DMS114 treated with DMSO at 0.1 percent for 48 hours (cell line): ENCODE results near the gene RRAGD.
A peak's percentile ranks its signal among the peaks of the same experiment; 100 is the strongest.

Source experiments
- DNase-seq: peaks from one replicate; lab custom pipeline; 2025; ENCODE audit not compliant: unreplicated experiment; lab: John Stamatoyannopoulos, UW

The RRAGD gene, protein sequence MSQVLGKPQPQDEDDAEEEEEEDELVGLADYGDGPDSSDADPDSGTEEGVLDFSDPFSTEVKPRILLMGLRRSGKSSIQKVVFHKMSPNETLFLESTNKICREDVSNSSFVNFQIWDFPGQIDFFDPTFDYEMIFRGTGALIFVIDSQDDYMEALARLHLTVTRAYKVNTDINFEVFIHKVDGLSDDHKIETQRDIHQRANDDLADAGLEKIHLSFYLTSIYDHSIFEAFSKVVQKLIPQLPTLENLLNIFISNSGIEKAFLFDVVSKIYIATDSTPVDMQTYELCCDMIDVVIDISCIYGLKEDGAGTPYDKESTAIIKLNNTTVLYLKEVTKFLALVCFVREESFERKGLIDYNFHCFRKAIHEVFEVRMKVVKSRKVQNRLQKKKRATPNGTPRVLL

DNA sequence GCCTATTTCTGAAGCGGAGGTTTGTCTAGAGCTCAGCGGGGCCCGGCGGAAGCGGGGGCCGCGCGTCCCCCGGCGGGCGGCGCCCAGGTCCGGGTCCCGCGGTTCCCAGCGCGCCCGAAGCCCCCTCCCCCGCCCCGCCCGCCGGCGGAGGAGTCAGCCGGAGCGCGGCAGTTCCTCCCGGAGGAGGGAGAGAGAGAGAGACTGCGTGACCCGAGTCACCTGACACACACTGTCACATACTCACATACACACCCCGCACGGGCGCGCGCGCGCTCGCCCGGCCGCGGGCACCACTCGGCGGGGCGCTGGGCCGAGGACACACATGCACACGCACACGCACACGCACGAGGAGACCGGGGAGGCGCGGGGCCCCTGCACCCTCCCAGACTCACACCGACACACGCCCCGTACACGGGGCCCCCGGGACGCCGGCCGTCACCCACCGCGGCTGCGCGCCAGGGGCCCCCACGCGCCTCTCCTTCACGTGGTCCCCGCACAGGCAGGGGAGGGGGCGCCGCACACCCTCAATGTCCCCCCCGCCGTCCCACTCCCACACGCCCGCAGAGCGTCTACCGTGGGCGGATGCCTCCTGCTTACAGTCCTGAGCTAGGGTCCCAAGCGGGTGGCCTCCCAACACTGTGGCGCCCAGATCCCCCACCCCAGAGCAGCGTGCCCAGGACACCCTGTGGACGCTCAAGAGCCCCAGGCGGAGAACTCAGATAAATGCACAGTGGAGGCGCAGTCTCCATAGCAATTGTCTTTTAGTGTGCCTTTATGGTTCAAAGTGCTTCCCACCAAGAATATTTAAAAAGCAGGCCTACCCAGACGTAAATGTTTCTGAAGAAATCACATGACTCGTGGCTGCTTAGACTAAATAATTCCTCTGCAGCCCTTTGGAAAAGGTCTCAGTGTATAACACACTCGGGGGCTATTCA lies at the start of gene RRAGD:
Gene RRAGD (minus strand): TSS at position 203 of the 935 bp plus-strand sequence. CDS start 280 bp downstream, outside the sequence.
- no peak for DNase-seq

DNA sequence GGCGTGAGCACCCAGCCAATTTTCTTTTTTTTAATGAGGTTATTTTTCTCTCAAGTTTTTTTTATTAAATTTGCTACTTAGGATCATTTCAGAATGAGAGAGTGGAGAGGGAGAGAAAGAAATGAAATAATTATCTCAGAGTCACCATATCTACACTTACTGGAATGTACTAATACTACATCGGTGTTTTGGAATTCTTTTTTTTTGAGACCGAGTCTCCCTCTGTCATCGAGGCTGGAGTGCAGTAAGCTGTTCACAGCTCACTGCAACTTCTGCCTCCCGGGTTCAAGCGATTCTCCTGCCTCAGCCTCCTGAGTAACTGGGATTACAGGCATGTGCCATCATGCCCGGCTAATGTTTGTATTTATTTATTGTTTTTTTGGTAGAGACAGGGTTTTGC lies 48.6 kb upstream of the RRAGD start:
- DNase-seq: no peak

DNA sequence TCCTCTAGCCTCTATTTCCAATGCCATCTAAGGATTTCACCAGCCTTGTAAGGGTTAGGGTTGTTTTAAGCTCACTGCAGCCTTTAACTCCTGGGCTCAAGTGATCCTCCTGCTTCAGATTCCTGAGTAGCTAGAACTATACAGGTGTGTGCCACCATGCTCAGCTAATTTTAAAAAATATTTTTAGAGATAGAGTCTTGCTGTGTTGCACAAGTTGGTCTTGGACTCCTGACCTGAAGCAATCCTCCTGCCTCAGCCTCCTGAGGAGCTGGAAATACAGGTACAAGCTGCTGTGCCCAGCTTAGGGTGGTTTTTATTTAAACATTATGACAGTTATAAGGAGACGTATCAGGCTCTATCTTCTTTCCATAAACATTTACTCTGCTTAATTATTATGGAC lies 47.4 kb upstream of the RRAGD start:
- no peak for DNase-seq

DNA sequence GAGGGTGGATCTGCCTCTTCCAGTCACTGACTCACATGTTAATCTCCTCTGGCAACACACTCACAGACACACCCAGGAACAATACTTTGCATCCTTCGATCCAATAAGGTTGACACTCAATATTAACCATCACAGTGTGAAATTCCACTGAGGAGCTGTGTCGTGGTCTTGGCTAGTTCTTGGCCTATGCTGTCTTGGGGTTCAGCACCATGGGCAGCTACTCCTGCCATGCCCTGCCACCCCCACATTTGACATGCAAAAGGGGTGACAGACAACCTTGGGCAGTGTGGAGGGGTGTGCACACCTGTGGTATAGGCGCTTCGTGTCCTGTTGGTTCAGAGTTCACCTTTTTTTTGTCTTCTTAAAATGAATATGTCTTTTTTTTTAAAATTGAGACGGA lies 46.6 kb upstream of the RRAGD start:
- no peak for DNase-seq

DNA sequence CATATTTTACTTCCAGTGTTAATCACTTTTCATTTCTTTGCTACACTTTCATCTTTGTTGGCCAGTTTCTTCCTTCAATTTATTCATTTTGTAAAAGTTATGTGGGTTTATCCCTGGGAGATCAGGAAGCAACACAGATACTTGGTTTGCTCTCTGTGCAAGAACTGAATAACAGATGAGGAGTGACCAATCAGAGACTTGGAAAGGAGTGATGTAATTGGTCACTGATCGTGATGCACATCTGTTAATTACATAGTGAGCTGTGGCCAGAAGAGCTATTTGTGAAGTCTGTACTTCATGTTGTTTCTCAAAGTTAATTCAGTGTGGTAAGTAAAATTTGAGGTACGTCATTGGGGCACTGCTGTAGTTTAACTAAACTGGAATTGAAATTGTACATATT lies 42.2 kb upstream of the RRAGD start:
- no peak for DNase-seq

DNA sequence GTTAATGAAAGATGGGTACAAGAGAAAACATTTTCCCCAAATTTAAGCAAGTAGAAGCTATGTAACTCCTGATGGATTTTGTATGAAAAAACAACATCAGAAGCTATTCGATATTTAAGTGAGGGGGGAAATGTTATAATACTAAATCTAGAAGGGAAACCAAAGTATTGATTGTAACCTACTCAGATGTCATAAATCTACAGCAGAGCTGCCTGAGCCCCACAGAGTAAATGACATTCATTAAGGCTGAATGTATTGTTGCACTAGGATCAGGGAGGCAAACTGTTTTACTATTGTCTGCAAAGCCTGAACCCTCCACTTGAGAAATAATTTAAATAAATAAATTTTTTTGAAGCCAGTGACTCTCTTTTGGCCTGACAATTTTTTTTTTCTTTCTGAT lies 40.2 kb upstream of the RRAGD start:
- no peak for DNase-seq

- no peak for DNase-seq
Observed at GRCh38 chr6:89449193-89449592, 37.1 kb upstream of the RRAGD start.

DNA sequence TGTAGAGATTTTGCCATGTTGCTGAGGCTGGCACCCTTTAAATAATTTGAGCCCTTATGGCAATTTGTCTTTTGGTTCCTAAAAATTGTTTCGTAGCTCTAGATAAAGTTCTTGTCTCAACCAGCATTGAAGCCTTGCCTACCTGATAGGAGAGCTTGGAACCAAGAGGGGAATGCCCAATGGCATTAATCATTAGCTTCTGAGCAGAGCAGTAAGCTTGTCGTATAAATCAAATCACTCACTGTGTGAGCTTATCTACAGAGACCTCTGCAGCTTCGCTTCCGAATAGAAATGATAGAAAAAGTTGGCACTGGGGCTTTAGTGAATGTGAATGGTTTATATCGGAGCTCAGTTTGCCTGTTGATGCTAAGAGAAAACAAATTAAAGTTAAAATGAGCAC lies 31.6 kb upstream of the RRAGD start:
- DNase-seq: no peak

DNA sequence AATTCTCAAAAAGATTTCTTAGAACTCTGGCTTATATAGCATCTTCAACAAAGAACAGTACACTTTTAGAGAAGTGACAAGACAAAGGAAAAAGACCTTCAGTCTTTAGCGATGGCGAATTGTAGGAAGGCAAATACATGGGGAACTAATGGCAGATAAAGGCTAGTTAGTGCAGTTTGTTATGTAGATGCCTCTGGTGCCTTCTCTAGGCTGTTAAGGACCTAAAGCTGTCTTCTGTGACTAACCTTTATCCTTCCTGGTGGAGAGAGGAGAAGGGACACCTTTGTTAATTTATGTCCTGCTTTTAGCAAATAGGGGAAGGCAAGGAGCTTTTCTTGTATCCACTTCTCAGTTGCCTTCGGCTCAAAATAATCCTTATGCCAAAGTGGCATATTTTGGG lies 28.1 kb upstream of the RRAGD start:
- DNase-seq: no peak

GRCh38 chr6:89439014-89439413 lies 26.9 kb upstream of the RRAGD start:
- no peak for DNase-seq

- no peak for DNase-seq
Observed at GRCh38 chr6:89438248-89438647, 26.2 kb upstream of the RRAGD start.

GRCh38 chr6:89436226-89436625 lies 24.2 kb upstream of the RRAGD start:
- DNase-seq: no peak

DNA sequence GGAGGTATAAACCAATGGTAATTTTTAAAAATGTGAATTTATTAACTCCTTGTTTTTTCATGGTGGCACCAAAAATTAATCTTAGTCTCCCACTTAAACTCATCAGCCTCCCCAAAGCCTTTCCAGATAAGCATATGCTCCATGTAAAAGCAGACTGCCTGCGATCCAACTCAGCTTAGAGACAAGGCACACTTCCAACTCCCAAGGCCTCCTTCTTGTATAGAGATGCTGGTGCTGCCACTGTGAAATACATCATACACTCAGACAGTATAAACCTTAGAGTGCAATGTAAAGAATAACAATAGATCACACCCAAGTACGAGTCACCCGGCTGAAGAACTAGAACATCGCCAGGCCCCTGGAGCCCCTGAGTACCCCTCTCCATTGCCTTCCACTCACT lies 22.9 kb upstream of the RRAGD start:
- DNase-seq: no peak

GRCh38 chr6:89434150-89434499 lies 22.1 kb upstream of the RRAGD start:
- DNase-seq: no peak

- no peak for DNase-seq
Observed at GRCh38 chr6:89433252-89434149, 21.4 kb upstream of the RRAGD start.

- peak; percentile 7 for DNase-seq
Observed at GRCh38 chr6:89432875-89433251, 20.8 kb upstream of the RRAGD start, which contains the start of gene ANKRD6. TSS of gene ANKRD6 (plus strand) at chr6:89433152. CDS start at chr6:89566977, 133,825 bp downstream.

GRCh38 chr6:89430201-89430962 lies 18.3 kb upstream of the RRAGD start:
- no peak for DNase-seq

- DNase-seq: no peak
Observed at GRCh38 chr6:89416796-89417195, 4.7 kb upstream of the RRAGD start.

DNA sequence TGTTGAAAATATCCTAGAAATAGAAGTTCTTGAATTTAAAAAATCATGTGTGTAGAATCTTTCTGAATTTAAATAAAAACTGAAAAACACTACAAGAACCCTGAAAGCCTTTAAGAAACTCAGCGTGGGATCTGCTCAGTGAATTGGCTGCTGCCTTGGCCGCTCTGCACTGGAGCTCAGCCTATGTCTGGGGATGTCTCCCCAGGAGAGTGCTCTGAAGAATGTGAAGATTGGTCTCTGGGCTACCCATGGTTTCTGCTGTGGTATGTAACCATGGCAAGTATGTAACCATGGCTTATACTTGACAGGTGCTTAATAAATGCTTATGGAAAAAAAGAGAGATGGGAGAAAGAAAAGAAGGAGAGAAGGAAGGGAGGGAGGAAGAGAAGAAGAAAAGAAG lies 3.1 kb upstream of the RRAGD start:
- no peak for DNase-seq

- no peak for DNase-seq
Observed at GRCh38 chr6:89414215-89414614, 2.1 kb upstream of the RRAGD start.
